HUES6 (cell line): ENCODE results near the gene GPR61.

ENCODE experiments used
- H3K27ac ChIP-seq: 2 replicates; pipeline ENCODE4 v1.7.0; 2013; ENCODE audit warnings: low read depth, mild to moderate bottlenecking, low read length, inconsistent platforms
- H3K27me3 ChIP-seq: 2 replicates; pipeline ENCODE4 v1.6.1; 2013; ENCODE audit warnings: low read length; ENCODE audit not compliant: control insufficient read depth, insufficient read depth
- H3K36me3 ChIP-seq: 2 replicates; pipeline ENCODE4 v1.6.1; 2013; ENCODE audit warnings: low read length; ENCODE audit not compliant: control insufficient read depth, insufficient read depth
- H3K4me1 ChIP-seq: 2 replicates; pipeline ENCODE4 v1.6.1; 2013; ENCODE audit warnings: low read length; ENCODE audit not compliant: control insufficient read depth, insufficient read depth
- H3K4me3 ChIP-seq: 2 replicates; pipeline ENCODE4 v1.5.1; 2013; ENCODE audit warnings: low read depth, low read length
- H3K9ac ChIP-seq: one replicate; pipeline ENCODE4 v1.6.1; 2013; ENCODE audit warnings: mild to moderate bottlenecking, low read length
- H3K9me3 ChIP-seq: 2 replicates; pipeline ENCODE4 v1.6.1; 2013; ENCODE audit warnings: low read depth, low read length; ENCODE audit not compliant: control insufficient read depth, insufficient read depth

The GPR61 gene

DNA sequence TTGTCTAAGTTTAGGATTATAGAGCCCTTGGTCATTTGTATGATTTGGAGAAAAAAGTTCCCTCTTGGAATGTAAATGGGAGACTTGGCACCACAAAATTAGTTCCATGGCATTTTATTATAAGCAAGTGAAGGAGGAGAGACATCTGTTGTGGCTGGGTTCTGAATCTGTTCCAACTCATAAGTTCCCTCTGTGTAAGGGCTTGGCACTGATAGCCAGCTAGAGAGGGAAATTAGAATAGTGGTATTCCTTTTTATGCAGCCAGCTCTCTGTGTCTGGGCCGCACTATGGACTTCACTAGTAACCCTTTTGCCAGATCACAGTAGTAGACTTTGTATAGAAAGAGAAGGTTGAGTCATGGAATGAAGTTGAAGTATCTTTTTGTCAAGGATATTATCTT lies 39.8 kb downstream of the GPR61 start:
- Histone ChIP-seq H3K4me3 (no peak overlapping the region), H3K27ac (no peak overlapping the region), H3K4me1 (no peaks in the 10 kb centered on the region), H3K9ac (no peak overlapping the region), H3K36me3 (peaks cover 51% of the 10 kb centered on the region), H3K9me3 (no peaks in the 10 kb centered on the region), H3K27me3 (no peaks in the 10 kb centered on the region)

DNA sequence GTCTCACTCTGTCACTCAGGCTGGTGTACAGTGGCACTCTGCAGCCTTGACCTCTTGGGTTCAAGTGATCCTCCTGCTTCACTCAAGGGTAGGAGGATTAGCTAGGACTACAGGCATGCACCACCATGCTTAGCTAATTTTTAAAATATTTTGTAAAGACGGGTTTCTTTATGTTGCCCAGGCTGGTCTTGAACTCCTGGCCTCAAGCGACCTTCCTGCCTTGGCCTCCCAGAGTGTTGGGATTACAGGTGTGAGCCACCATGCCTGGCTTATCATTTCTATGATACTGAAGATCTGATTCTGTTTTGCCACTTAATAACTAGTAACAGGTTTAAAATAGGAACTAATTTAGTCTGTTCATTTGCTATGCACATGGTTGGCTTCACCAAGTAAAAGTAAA lies 42.3 kb downstream of the GPR61 start:
- H3K4me1 ChIP-seq: no peaks in the 10 kb centered on the region
- H3K9ac ChIP-seq: no peak overlapping the region
- H3K9me3 ChIP-seq: no peaks in the 10 kb centered on the region
- H3K4me3 ChIP-seq: no peak overlapping the region
- peaks cover 66% of the 10 kb centered on the region for H3K36me3 ChIP-seq
- no peak overlapping the region for H3K27ac ChIP-seq
- H3K27me3 ChIP-seq: no peaks in the 10 kb centered on the region

DNA sequence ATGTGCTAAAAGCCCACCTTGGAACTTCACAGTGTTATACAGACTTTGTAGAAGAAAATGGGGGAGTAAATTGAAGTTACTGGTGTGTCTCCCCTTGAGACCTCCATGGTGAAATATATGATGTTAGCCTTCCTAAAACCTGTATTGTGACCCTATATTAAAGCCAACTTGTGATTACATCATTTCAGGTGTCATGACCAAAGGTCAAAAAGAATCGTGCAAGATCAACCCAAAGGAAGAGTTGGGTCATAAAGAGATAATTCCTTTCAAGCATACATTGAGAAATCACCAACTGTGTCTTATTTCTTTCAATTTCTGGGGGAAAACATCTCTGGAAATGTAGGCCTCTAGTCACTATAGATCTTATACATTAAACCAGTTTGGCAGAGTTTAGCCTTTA lies 45.1 kb downstream of the GPR61 start:
- Histone ChIP-seq H3K4me1 (no peaks in the 10 kb centered on the region), H3K4me3 (no peak overlapping the region), H3K27ac (no peak overlapping the region), H3K9me3 (no peaks in the 10 kb centered on the region), H3K36me3 (peaks cover 81% of the 10 kb centered on the region), H3K27me3 (no peaks in the 10 kb centered on the region), H3K9ac (no peak overlapping the region)

DNA sequence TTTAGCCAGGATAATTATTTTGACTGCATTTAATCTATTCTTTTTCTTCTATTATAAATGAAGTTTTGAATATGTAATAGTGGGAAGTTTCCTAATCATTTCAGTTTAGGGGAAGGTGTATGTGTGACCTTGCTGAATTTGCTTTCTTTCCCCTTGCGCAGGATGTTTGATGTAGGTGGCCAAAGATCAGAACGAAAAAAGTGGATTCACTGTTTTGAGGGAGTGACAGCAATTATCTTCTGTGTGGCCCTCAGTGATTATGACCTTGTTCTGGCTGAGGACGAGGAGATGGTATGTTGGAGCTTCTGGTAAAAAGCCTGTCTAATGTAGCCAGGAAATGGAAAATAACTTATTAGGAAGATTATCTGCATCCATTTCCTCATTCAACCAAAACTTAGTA lies 46.4 kb downstream of the GPR61 start:
- Histone ChIP-seq H3K9ac (no peak overlapping the region), H3K4me3 (no peak overlapping the region), H3K36me3 (peaks cover 82% of the 10 kb centered on the region), H3K9me3 (no peaks in the 10 kb centered on the region), H3K4me1 (no peaks in the 10 kb centered on the region), H3K27me3 (no peaks in the 10 kb centered on the region), H3K27ac (no peak overlapping the region)

DNA sequence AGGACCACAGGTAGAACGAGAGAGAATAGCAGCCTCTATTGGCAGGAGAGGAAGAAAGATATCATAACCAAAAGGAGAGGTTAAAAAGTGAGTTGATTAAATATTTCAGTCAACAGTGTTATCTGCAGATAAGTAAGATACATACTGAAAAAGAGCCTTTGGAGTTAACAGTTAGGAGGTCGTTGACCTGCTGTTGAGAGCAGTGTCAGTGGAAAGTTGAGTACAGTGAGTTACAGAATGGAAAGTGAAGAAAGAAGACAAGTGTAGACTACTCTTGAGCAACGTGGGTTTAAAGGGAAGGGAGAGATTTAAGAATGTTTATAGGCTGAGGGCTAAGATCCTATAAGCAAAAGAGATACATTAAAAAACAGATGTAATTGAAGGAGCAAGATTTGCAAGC lies 49.5 kb downstream of the GPR61 start:
- H3K36me3 ChIP-seq: peaks cover 94% of the 10 kb centered on the region
- no peaks in the 10 kb centered on the region for H3K4me1 ChIP-seq
- no peak overlapping the region for H3K27ac ChIP-seq
- H3K27me3 ChIP-seq: no peaks in the 10 kb centered on the region
- no peak overlapping the region for H3K4me3 ChIP-seq
- H3K9ac ChIP-seq: no peak overlapping the region
- no peaks in the 10 kb centered on the region for H3K9me3 ChIP-seq

DNA sequence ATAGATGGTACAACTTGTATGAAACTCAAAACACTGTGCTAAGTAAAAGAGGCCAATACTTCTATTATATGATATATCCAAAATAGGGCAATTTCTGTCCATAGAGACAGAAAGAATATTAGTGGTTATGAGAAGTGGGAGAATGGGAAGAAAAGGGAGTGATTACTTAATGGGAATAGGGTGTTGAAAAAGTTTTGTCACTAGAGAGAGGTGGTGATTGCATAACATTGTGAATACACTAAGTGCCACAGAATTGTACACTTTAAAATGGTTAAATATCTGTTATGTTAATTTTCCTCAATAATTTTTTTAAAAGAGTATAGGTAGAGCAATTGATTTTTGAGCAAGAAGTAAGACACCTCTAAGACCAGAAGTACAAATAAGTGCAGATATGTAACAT lies 50.0 kb downstream of the GPR61 start:
- peaks cover 92% of the 10 kb centered on the region for H3K36me3 ChIP-seq

DNA sequence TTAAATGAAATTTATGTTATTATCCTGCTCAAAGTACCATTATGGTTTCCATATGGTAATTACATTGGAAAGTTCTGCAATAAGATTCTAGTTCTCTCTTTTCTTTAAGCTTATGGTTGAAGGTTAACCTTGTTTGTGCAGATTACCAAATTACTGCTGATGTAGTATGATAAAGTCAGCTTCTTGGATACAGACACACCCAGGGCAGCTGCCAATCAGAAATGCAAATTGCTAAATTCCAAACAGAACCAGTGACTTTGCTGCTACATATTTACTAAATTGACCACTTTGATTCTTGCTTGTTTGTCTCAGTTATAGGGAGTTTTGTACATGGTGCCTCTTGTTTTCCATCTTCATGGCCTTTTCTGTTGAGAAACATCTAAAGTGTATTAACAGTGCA lies 53.2 kb downstream of the GPR61 start:
- no peak overlapping the region for H3K27ac ChIP-seq
- no peaks in the 10 kb centered on the region for H3K9me3 ChIP-seq
- no peaks in the 10 kb centered on the region for H3K4me1 ChIP-seq
- H3K9ac ChIP-seq: no peak overlapping the region
- peaks cover 74% of the 10 kb centered on the region for H3K36me3 ChIP-seq
- no peak overlapping the region for H3K4me3 ChIP-seq
- H3K27me3 ChIP-seq: no peaks in the 10 kb centered on the region

More for the DNA sequence above, 50.0 kb downstream of the GPR61 start:
- H3K4me1 ChIP-seq: no peaks in the 10 kb centered on the region
- no peak overlapping the region for H3K4me3 ChIP-seq
- no peaks in the 10 kb centered on the region for H3K9me3 ChIP-seq
- no peak overlapping the region for H3K9ac ChIP-seq
- no peak overlapping the region for H3K27ac ChIP-seq
- H3K27me3 ChIP-seq: no peaks in the 10 kb centered on the region

DNA sequence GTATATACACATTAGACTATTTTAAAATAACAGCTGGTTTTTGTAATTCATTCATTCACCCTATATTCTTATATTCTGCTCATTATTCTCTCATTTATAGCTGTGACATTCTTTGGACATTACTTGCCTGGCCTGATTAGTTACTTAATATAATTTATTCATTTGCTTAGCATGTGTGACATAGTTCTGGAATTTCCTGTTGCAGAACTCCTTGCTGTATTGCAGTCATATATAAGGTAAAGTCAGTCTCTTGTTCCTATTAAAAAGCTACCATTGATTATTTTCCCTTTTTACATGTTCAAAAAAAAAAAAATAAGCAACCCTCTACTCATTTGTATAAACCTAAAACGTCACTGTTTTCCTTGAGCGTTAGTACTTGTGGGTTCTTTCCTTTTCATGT lies 55.9 kb downstream of the GPR61 start:
- Histone ChIP-seq H3K9ac (no peak overlapping the region), H3K36me3 (peaks cover 52% of the 10 kb centered on the region), H3K9me3 (no peaks in the 10 kb centered on the region), H3K4me1 (no peaks in the 10 kb centered on the region), H3K27ac (no peak overlapping the region), H3K4me3 (no peak overlapping the region), H3K27me3 (no peaks in the 10 kb centered on the region)
